MM.1S (cell line): ENCODE results near the gene PRMT5.
"Not testable (repeated sequence)": the region's sequence is repeated elsewhere in the genome, so short reads cannot be mapped to it uniquely, and the experiment has no call there.

Source experiments
- DNase-seq: peaks from one replicate; pipeline ENCODE4 v3.0.0-alpha.2; 2015
- H2AFZ ChIP-seq: fragments of 300-600 bp; sonication (generic); 2 replicates; pipeline ENCODE4 v1.6.0; 2016; ENCODE audit warnings: antibody characterized with exemption, low read length
- H3F3A ChIP-seq: fragments of 300-600 bp; sonication (generic); 2 replicates; pipeline ENCODE4 v1.6.1; 2016; ENCODE audit warnings: mild to moderate bottlenecking, antibody characterized with exemption, low read length, moderate library complexity, mixed read lengths; ENCODE audit not compliant: insufficient read depth
- H3K27ac ChIP-seq: fragments of 300-600 bp; sonication (generic); 2 replicates; pipeline ENCODE4 v1.5.1; 2016; ENCODE audit warnings: mild to moderate bottlenecking, low read length
- H3K27me3 ChIP-seq: fragments of 300-600 bp; sonication (generic); replicated peaks from 2 replicates; pipeline ENCODE4 v1.6.0; 2016; ENCODE audit warnings: low read length; ENCODE audit not compliant: insufficient read depth
- H3K36me3 ChIP-seq: fragments of 300-600 bp; sonication (generic); replicated peaks from 2 replicates; pipeline ENCODE4 v1.6.1; 2016; ENCODE audit warnings: mild to moderate bottlenecking, low read length, mixed read lengths; ENCODE audit not compliant: insufficient read depth
- H3K4me1 ChIP-seq: fragments of 300-600 bp; sonication (generic); 2 replicates; pipeline ENCODE4 v1.6.1; 2016; ENCODE audit warnings: low read length, mixed read lengths
- H3K4me2 ChIP-seq: fragments of 300-600 bp; sonication (generic); 2 replicates; pipeline ENCODE4 v1.6.0; 2016; ENCODE audit warnings: low read depth, low read length
- H3K4me3 ChIP-seq: fragments of 300-600 bp; sonication (generic); 2 replicates; pipeline ENCODE4 v1.5.1; 2016; ENCODE audit warnings: low read length, mixed read lengths
- H3K79me2 ChIP-seq: fragments of 300-600 bp; sonication (generic); 2 replicates; pipeline ENCODE4 v1.6.1; 2016; ENCODE audit warnings: mixed run types, low read length, mixed read lengths
- H3K9ac ChIP-seq: fragments of 300-600 bp; sonication (generic); 2 replicates; pipeline ENCODE4 v1.6.1; 2016; ENCODE audit warnings: low read length, mixed read lengths
- H3K9me2 ChIP-seq: fragments of 300-600 bp; sonication (generic); replicated peaks from 2 replicates; pipeline ENCODE4 v1.6.1; 2016; ENCODE audit warnings: mild to moderate bottlenecking, low read length, mixed read lengths; ENCODE audit not compliant: insufficient read depth
- H3K9me3 ChIP-seq: fragments of 300-600 bp; sonication (generic); replicated peaks from 2 replicates; pipeline ENCODE4 v1.6.1; 2016; ENCODE audit warnings: mild to moderate bottlenecking, low read length, mixed read lengths; ENCODE audit not compliant: insufficient read depth
- H4K20me1 ChIP-seq: fragments of 300-600 bp; sonication (generic); 2 replicates; pipeline ENCODE4 v1.6.1; 2016; ENCODE audit warnings: mild to moderate bottlenecking, low read length, moderate library complexity, mixed read lengths; ENCODE audit not compliant: insufficient read depth
- CTCF ChIP-seq: fragments of 300-600 bp; sonication (generic); IDR thresholded peaks from 2 replicates; pipeline ENCODE4 v1.5.1; 2016; ENCODE audit warnings: antibody characterized with exemption, low read length, mixed read lengths
- EZH2 ChIP-seq: fragments of 300-600 bp; sonication (generic); optimal IDR thresholded peaks from 2 replicates; pipeline ENCODE3; 2017; ENCODE audit warnings: low read depth, mild to moderate bottlenecking, antibody characterized with exemption, low read length, mixed read lengths
- EZH2phosphoT487 ChIP-seq: fragments of 300-600 bp; sonication (generic); IDR thresholded peaks from 2 replicates; pipeline ENCODE4 v1.6.1; 2018; ENCODE audit warnings: antibody characterized with exemption, low read length

PRMT5 gene

GRCh38 chr14:22966783-22967269 lies 37.6 kb upstream of the PRMT5 start:
- Histone ChIP-seq H3F3A (no peaks in the 10 kb centered on the region), H3K9ac (no peak overlapping the region), H3K9me3 (no peaks in the 10 kb centered on the region), H3K4me2 (no peak overlapping the region), H3K9me2 (no peaks in the 10 kb centered on the region), H2AFZ (no peak overlapping the region), H4K20me1 (no peaks in the 10 kb centered on the region), H3K4me1 (no peaks in the 10 kb centered on the region), H3K79me2 (no peaks in the 10 kb centered on the region), H3K27ac (no peak overlapping the region), H3K4me3 (no peak overlapping the region), H3K27me3 (no peaks in the 10 kb centered on the region), H3K36me3 (no peaks in the 10 kb centered on the region)
- no peak for DNase-seq
- no peak for TF ChIP-seq EZH2
- TF ChIP-seq CTCF, result no peak
- no peak for TF ChIP-seq EZH2phosphoT487

- not testable (repeated sequence) for H3K9me2 ChIP-seq, H3K9me3 ChIP-seq, H3F3A ChIP-seq, DNase-seq, H3K4me2 ChIP-seq, H3K27ac ChIP-seq, H3K4me1 ChIP-seq, H3K9ac ChIP-seq, H3K79me2 ChIP-seq, H3K27me3 ChIP-seq, H2AFZ ChIP-seq, H4K20me1 ChIP-seq, H3K36me3 ChIP-seq, H3K4me3 ChIP-seq
These were observed 37.0 kb upstream of the PRMT5 start for GRCh38 chr14:22965916-22966782.

- no peaks in the 10 kb centered on the region for H4K20me1 ChIP-seq
- no peaks in the 10 kb centered on the region for H3K79me2 ChIP-seq
- H3K36me3 ChIP-seq, result no peaks in the 10 kb centered on the region
- H3K4me3 ChIP-seq, result no peak overlapping the region
- H3K9ac ChIP-seq, result no peak overlapping the region
- TF ChIP-seq EZH2 (no peak), EZH2phosphoT487 (no peak), CTCF (no peak)
- DNase-seq, result no peak
- no peaks in the 10 kb centered on the region for H3K9me2 ChIP-seq
- H3F3A ChIP-seq, result no peaks in the 10 kb centered on the region
- no peaks in the 10 kb centered on the region for H3K4me1 ChIP-seq
- H3K27me3 ChIP-seq, result no peaks in the 10 kb centered on the region
- H3K4me2 ChIP-seq, result no peak overlapping the region
- H2AFZ ChIP-seq, result no peak overlapping the region
- H3K27ac ChIP-seq, result no peak overlapping the region
- no peaks in the 10 kb centered on the region for H3K9me3 ChIP-seq
These were observed 33.0 kb upstream of the PRMT5 start for GRCh38 chr14:22962061-22962676.
